Subcutaneous adipose tissue (tissue), 4 donors: ENCODE data around the gene MYO16. TPM values are rescaled to one million over a fixed set of nuclear protein-coding genes. Genes with fewer than 3 reads are reported as not detected.

Experiments
- total RNA-seq, 4 donors: library from RNA; depleted of rRNA; stranded (reverse); fragments of >200 nt; gene quantifications; one replicate each; pipeline ENCODE4 v1.1.0, GENCODE V29; 2016
- TF ChIP-seq, protein P1 (sequence below): fragments of 450-650 bp; IDR thresholded peaks from one replicate; pipeline ENCODE4 v1.5.1; 2016; ENCODE audit warnings: low read depth, mild to moderate bottlenecking, control low read depth, antibody characterized with exemption, moderate library complexity

Gene MYO16
- total RNA-seq, 4 donors from 2014 or later: 0.44 to 1.1 (median 0.58) TPM

DNA sequence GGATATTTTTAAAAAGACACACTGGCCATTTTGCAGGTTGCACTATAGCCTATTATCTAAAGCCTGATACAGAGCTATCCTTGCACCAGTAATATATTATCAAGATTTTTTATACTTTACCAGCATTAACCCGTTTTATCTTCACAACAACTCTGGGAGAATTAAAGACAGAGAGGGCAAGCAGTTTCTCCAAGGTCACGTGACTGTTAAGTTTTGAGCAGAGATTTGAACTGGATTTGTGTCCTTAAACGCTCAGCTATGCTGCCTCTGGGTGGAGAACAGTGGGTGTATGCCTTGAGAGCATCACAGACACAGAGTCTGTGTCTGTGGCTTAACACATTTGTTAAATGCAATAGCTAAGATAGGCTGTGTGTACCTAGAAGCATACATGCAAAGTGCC is 147.2 kb downstream of the MYO16 start:
- TF ChIP-seq, protein P1, sequence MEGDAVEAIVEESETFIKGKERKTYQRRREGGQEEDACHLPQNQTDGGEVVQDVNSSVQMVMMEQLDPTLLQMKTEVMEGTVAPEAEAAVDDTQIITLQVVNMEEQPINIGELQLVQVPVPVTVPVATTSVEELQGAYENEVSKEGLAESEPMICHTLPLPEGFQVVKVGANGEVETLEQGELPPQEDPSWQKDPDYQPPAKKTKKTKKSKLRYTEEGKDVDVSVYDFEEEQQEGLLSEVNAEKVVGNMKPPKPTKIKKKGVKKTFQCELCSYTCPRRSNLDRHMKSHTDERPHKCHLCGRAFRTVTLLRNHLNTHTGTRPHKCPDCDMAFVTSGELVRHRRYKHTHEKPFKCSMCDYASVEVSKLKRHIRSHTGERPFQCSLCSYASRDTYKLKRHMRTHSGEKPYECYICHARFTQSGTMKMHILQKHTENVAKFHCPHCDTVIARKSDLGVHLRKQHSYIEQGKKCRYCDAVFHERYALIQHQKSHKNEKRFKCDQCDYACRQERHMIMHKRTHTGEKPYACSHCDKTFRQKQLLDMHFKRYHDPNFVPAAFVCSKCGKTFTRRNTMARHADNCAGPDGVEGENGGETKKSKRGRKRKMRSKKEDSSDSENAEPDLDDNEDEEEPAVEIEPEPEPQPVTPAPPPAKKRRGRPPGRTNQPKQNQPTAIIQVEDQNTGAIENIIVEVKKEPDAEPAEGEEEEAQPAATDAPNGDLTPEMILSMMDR: no peak

DNA sequence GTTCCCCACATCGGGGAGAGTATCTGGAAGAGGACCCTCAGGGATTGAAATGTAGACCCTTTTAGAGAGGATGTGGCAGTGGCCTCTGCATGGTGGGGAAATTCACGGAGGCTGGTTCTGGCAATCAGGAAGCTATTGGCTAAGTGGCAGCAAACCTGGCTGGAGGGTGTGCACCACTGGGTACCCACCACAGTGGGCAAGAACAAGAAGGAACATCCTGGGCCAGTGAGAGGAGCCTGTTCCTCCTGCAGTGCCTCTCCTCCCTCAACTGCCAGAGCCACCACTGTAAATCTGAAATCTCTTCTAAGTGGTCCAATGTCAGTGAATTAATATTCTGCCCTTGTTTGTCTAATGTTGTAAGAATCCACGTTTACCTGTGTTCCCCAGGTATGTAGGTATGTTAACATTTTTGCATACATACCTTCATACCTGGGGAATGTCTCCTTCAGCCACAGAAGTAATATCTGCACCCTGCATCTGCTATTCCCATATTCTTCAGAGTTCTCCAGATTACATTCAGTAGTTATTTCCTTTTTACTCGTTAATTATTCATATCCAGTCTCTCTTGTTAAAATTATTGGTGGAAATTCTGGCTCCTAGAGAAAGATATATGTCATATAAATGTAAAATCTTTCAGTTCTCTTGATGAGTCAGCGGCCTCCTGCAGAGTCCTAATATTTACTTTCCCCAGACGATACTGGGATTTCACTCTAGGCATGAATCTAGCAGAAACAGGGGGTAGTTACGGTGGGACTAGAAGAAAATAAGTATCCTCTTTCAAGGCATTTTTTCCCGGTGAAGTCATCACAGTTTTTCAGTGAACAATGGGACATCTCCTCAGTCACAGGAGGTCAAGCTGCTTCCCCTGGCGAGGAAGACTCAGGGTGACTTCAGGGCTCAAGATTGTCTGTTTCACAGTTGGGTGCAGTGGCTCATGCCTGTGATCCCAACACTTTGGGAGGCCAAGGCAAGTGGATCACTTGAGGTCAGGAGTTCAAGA is 148.3 kb downstream of the MYO16 start:
- TF ChIP-seq, protein P1: no peak

DNA sequence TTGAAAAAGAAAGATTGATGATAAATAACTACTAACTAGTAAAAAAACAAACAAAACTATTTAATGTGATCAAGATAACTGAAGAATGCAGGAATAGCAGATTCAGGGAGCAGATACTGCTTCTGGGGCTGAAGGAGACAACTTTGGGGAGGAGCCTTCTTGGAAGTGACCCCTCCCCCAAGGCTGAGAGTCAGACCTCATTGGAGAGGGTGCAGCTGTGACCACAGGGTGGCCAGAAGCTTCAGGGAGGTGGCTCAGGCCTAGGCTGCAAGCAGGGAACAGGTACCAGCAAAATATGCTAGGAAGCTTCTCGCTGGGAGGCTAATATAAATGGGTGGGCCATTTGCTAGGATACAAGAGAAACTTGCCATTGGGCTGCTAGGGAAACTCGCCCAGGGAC is 149.9 kb downstream of the MYO16 start:
- TF ChIP-seq, protein P1: no peak

DNA sequence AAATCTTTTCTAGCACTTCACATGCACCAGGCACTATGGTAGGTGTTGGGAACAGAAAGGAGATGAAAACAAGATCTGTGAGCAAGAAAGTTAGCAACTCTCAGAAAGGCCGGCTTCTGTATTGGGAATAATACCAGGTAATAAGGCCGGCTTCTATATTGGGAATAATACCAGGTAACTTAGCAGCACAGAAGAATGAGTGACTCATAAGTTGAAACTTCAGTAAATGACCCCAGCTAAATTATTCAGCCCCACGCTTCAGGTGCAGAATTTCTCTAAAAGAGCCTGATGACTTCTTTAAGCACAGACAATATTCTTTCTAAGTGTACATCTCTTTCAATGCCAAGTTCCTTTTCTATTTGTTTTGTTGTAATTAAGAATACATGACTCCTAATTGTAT is 151.3 kb downstream of the MYO16 start:
- TF ChIP-seq, protein P1: no peak

DNA sequence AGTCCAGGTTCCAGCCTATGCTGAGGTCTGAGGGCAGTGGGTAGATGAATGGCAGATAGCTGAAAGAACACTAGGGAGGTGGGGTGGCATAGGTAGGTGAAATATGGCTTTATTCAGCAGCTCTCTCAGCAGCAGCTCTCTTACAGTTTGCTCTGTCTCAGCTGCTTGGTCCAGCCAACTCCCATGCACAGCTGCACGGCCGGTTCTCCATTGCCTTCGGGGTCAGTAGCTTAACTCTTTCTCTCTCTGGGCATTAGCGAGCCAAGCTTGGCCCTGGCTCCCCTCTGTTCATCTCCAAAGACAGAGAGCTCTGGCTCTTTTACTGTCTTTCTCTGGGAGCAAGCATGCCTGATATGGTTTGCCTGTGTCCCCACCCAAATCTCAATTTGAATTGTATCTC is 151.9 kb downstream of the MYO16 start:
- TF ChIP-seq, protein P1: no peak

DNA sequence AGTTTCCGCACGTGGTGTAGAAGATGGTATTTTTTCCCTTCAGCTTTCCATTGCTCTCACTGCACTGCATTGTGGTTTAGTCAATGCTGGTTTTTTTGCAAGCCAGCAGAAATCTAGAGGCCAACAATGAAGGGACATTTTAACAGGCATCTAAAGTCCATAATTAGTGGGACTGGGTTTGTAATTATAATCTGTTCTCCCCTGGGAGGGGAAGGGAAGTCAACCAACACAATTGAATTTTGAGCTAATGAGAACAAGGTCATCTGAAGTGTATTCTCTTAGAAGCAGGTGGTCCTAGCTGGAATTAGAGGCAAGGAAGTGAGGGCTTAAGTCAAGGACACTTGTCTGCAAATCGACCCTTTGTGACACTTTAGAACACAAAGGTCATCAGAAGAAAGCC is 156.4 kb downstream of the MYO16 start:
- TF ChIP-seq, protein P1: no peak

DNA sequence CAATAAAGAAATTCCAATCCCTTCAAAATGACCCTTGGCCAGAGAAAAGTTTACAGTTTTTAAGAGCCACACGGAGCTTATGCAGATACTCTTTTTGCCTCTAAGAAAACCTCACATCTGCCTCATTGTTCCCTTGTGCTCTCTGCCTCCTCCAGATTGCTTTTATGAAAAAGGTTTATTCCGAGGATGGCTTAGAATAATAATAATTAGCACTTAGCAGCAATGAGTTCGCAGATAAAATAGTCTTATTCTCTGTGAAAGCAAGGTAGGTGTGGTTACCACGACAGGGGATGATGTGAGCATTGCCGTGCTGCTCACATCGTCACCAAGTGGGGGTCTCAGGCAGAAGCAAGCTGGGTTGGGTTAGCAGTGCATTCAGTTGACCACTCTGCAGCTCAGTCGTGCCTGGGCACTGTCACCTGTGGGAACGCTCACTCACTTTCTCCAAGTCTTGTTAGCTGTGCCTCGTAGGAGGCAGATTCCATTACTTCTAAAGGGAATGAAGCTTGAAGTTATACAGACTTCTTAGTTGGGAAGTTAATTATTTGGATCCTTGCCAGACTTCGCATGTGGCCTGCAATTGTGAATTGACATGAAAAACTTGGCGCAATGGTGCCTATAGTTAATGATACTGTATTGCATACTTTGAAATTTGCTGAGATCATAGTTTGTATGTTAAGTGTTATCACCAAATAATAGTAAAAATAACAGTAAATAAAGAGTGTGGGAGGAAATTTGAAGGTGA is 157.2 kb downstream of the MYO16 start:
- TF ChIP-seq, protein P1: no peak
